Stimulated activated CD8-positive, alpha-beta memory T cell treated with anti-CD3 and anti-CD28 coated beads, Interleukin-12 subunit alpha, Interleukin-12 subunit beta, amount 100 ng/mL, for 1 hour (primary cell): ENCODE results near the gene XPNPEP1.
"Not testable (repeated sequence)": the region's sequence is repeated elsewhere in the genome, so short reads cannot be mapped to it uniquely, and the experiment has no call there.

Source experiments
- DNase-seq: peaks from one replicate; pipeline ENCODE4 v3.0.0-alpha.2; 2020; ENCODE audit warnings: low read depth

Gene XPNPEP1

GRCh38 chr10:109924087-109924486 is 776 bp upstream of the XPNPEP1 start:
- no peak for DNase-seq

GRCh38 chr10:109922358-109922975 is 844 bp downstream of the XPNPEP1 start:
- no peak for DNase-seq

GRCh38 chr10:109920016-109920415 is 3.3 kb downstream of the XPNPEP1 start:
- no peak for DNase-seq

GRCh38 chr10:109919220-109919619 is 4.1 kb downstream of the XPNPEP1 start:
- no peak for DNase-seq

- not testable (repeated sequence) for DNase-seq
These were observed 4.6 kb downstream of the XPNPEP1 start for GRCh38 chr10:109918707-109919106.

- DNase-seq: no peak
These were observed 7.7 kb downstream of the XPNPEP1 start for GRCh38 chr10:109915566-109915965.

- DNase-seq: no peak
These were observed 8.3 kb downstream of the XPNPEP1 start for GRCh38 chr10:109914966-109915365.

GRCh38 chr10:109913306-109913892 is 9.9 kb downstream of the XPNPEP1 start:
- no peak for DNase-seq

GRCh38 chr10:109912335-109913281 is 10.7 kb downstream of the XPNPEP1 start:
- DNase-seq: no peak

- DNase-seq: no peak
These were observed 11.4 kb downstream of the XPNPEP1 start for GRCh38 chr10:109911903-109912302.

- DNase-seq: no peak
These were observed 17.0 kb downstream of the XPNPEP1 start for GRCh38 chr10:109906316-109906715.

GRCh38 chr10:109904397-109904796 is 18.9 kb downstream of the XPNPEP1 start:
- no peak for DNase-seq

- no peak for DNase-seq
These were observed 20.0 kb downstream of the XPNPEP1 start for GRCh38 chr10:109902992-109903947.

GRCh38 chr10:109899356-109900331 is 23.7 kb downstream of the XPNPEP1 start:
- DNase-seq: no peak

GRCh38 chr10:109898666-109899355 is 24.5 kb downstream of the XPNPEP1 start:
- no peak for DNase-seq

GRCh38 chr10:109898007-109898406 is 25.3 kb downstream of the XPNPEP1 start:
- DNase-seq: no peak

- no peak for DNase-seq
These were observed 27.5 kb downstream of the XPNPEP1 start for GRCh38 chr10:109895848-109896247.

GRCh38 chr10:109895095-109895818 is 28.1 kb downstream of the XPNPEP1 start:
- no peak for DNase-seq

GRCh38 chr10:109894516-109894915 is 28.8 kb downstream of the XPNPEP1 start:
- no peak for DNase-seq
